Measurements from ENCODE around the gene MRO. TPM values are rescaled to one million over a fixed set of nuclear protein-coding genes. Genes with fewer than 3 reads are reported as not detected.

The MRO gene
- total and polyA plus RNA-seq, 8 donors, result 0.26 to 0.86 (median 0.39) TPM

DNA sequence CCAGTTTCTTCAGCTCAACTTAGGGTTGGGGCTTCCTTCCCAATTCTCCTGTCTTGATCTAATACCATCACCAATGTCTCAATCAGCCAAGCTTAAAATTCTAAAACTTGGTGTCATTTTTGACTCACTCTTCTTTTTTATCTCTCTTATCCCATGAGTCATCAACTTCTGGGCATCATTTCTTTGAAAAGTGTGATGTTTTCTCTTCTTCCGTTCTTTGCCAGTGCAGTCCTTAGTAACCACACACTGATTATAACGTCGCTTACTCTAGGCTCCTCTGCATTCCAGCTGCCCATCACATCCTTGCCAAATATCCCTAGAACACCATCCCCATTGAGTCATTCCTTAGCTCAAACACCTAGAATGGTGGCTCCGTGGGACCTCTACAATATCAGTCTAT lies 27.4 kb upstream of the MRO start:
- no peak overlapping the region for H3K27ac ChIP-seq
- H3K9me3 ChIP-seq, result no peaks in the 10 kb centered on the region
- ATAC-seq, result no peak
- H3K4me1 ChIP-seq, result peaks cover 0 to 6% of the 10 kb centered on the region in 2 donors
- intact Hi-C loops (cut with DNase I), result no loop called here
- TF ChIP-seq, protein P1, sequence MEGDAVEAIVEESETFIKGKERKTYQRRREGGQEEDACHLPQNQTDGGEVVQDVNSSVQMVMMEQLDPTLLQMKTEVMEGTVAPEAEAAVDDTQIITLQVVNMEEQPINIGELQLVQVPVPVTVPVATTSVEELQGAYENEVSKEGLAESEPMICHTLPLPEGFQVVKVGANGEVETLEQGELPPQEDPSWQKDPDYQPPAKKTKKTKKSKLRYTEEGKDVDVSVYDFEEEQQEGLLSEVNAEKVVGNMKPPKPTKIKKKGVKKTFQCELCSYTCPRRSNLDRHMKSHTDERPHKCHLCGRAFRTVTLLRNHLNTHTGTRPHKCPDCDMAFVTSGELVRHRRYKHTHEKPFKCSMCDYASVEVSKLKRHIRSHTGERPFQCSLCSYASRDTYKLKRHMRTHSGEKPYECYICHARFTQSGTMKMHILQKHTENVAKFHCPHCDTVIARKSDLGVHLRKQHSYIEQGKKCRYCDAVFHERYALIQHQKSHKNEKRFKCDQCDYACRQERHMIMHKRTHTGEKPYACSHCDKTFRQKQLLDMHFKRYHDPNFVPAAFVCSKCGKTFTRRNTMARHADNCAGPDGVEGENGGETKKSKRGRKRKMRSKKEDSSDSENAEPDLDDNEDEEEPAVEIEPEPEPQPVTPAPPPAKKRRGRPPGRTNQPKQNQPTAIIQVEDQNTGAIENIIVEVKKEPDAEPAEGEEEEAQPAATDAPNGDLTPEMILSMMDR (IDR thresholded peaks at IDR 0.05), result no peak
- H3K36me3 ChIP-seq, result no peaks in the 10 kb centered on the region
- no peaks in the 10 kb centered on the region for H3K27me3 ChIP-seq
- DNase-seq, result no peak
- no peak overlapping the region for H3K4me3 ChIP-seq

DNA sequence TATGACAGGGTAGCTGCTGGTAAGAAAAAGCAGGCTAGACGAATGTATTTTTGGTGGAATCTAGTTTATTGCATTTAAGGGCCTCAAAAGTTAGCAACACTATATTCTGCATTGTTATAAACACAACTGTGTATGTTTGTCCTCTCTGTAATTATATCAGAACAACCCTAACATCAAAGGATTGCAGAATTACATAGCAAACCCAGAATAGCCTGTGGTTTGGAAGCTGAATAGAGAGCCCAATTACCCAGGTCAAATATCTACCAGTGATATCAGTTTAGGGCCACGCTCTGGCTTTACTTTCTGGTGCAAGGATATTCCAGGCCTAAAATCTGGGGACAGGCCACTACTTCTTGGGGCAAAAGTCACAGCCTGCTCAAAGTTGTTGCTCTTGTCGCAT lies 25.1 kb upstream of the MRO start:
- Histone ChIP-seq H3K4me1 (no peaks in the 10 kb centered on the region), H3K9me3 (no peaks in the 10 kb centered on the region), H3K27me3 (no peaks in the 10 kb centered on the region), H3K27ac (no peak overlapping the region), H3K4me3 (no peak overlapping the region), H3K36me3 (no peaks in the 10 kb centered on the region)
- TF ChIP-seq, protein P1 (IDR thresholded peaks at IDR 0.05), result no peak
- ATAC-seq, result no peak
- DNase-seq, result no peak
- intact Hi-C loops (cut with DNase I), result no loop called here

DNA sequence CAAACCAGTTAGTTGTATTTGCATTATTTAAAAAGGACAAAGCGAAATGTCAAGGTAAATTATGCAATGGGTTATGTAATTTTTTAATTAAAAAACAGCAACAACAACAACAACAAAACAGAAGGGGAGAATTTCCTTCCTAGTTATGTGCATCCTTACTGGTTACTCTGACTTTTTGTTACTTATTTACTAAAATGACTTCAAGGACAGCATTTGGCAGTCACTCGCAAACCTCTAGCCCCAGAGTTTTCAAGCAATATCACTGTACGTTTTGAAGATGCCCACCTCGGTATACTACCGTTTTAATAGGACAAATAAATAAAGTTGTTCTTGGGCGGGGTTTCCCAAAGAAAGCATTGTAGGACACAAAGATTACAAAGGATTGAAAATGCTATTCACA lies 24.7 kb upstream of the MRO start:
- ATAC-seq, result no peak
- no peaks in the 10 kb centered on the region for H3K4me1 ChIP-seq
- no peak for DNase-seq
- no peak overlapping the region for H3K4me3 ChIP-seq
- no peaks in the 10 kb centered on the region for H3K36me3 ChIP-seq
- intact Hi-C loops (cut with DNase I), result no loop called here
- no peaks in the 10 kb centered on the region for H3K27me3 ChIP-seq
- no peak overlapping the region for H3K27ac ChIP-seq
- no peaks in the 10 kb centered on the region for H3K9me3 ChIP-seq
- TF ChIP-seq, protein P1 (IDR thresholded peaks at IDR 0.05), result no peak

DNA sequence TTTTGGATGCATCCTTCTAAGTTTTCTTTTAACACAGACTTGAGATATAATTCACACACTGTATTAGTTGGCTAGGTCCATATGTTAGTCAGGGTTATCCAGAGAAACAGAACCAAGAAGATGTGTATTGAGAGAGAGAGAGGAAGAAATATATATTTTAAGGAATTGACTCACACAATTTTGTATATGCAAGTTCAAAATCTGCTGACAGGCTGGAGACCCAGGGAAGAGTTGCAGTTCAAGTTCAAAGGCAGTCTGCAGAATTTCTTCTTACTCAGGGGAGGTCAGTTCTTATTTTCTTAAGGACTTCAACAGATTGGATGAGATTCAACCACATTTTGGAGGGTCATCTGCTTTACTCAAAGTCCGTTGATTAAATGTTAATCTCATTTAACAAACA lies 23.0 kb upstream of the MRO start:
- intact Hi-C loops (cut with DNase I), result no loop called here
- H3K36me3 ChIP-seq, result no peaks in the 10 kb centered on the region
- no peak overlapping the region for H3K4me3 ChIP-seq
- ATAC-seq (no peak), DNase-seq (no peak)
- TF ChIP-seq, protein P1 (IDR thresholded peaks at IDR 0.05), result no peak
- no peaks in the 10 kb centered on the region for H3K4me1 ChIP-seq
- no peak overlapping the region for H3K27ac ChIP-seq
- H3K9me3 ChIP-seq, result no peaks in the 10 kb centered on the region
- H3K27me3 ChIP-seq, result no peaks in the 10 kb centered on the region

DNA sequence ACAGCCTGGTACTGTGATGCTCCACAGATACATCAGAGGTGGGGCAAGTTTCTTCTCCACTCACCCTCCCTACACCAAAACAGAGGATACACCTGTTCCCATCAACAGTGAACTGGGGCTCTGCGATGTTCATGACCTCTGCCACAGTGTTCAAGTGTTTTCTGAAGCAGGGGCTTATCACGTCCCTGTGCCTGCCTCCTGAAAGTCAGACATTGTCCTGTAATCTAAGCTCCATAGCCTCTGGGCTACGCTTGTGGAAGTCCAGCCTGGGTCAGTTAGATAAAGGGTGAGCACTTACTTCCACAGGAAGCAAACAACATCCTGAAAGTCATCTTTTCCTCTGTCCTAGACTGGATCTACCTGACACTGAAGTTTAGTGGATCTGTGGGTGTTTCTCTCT lies 20.2 kb upstream of the MRO start:
- Histone ChIP-seq H3K27me3 (no peaks in the 10 kb centered on the region), H3K9me3 (no peaks in the 10 kb centered on the region), H3K27ac (no peak overlapping the region), H3K4me3 (no peak overlapping the region), H3K4me1 (peaks cover 10 to 14% of the 10 kb centered on the region in 2 donors), H3K36me3 (no peaks in the 10 kb centered on the region)
- TF ChIP-seq, protein P1 (IDR thresholded peaks at IDR 0.05), result no peak
- intact Hi-C loops (cut with DNase I), result no loop called here
- no peak for ATAC-seq
- no peak for DNase-seq

Data from left lung (tissue), 10 donors.